ENCODE data around the gene ROM1.
A peak's percentile ranks its signal among the peaks of the same experiment; 100 is the strongest.

The ROM1 gene

GRCh38 chr11:62600367-62601121 lies 12.5 kb upstream of the ROM1 start:
- DNase-seq (ENCODE audit: insufficient read length, low spot score) (no peak), FAIRE-seq (no peak)
- TF ChIP-seq SPI1 (IDR thresholded peaks at IDR 0.05; ENCODE audit: low read depth, low read length): no peak
- no peak for TF ChIP-seq PAX5 (IDR thresholded peaks at IDR 0.05; ENCODE audit: insufficient read depth, low read length, severe bottlenecking)
- TF ChIP-seq POLR2A (IDR thresholded peaks at IDR 0.05; ENCODE audit: low read depth, low read length): peak; percentile 46; the same call in 1 of the 2 replicates
- TF ChIP-seq POLR2AphosphoS5 (IDR thresholded peaks at IDR 0.05; ENCODE audit: low read depth, low read length): no peak
- no peak for TF ChIP-seq TAF1 (IDR thresholded peaks at IDR 0.05; ENCODE audit: low read depth, low read length)
- TF ChIP-seq POU2F2 (IDR thresholded peaks at IDR 0.05; ENCODE audit: low read depth, low read length): no peak

GRCh38 chr11:62601122-62601371 lies 12.0 kb upstream of the ROM1 start:
- no peak; the same call in 1 of the 2 replicates for TF ChIP-seq POLR2AphosphoS5 (IDR thresholded peaks at IDR 0.05; ENCODE audit: low read depth, low read length)
- no peak for TF ChIP-seq PAX5 (IDR thresholded peaks at IDR 0.05; ENCODE audit: insufficient read depth, low read length, severe bottlenecking)
- no peak for TF ChIP-seq POLR2A (IDR thresholded peaks at IDR 0.05; ENCODE audit: low read depth, low read length)
- TF ChIP-seq SPI1 (IDR thresholded peaks at IDR 0.05; ENCODE audit: low read depth, low read length): no peak
- no peak for TF ChIP-seq POU2F2 (IDR thresholded peaks at IDR 0.05; ENCODE audit: low read depth, low read length)
- TF ChIP-seq TAF1 (IDR thresholded peaks at IDR 0.05; ENCODE audit: low read depth, low read length): no peak
- no peak for DNase-seq (ENCODE audit: insufficient read length, low spot score)
- peak; percentile 80 for FAIRE-seq

GRCh38 chr11:62601372-62602140 lies 11.5 kb upstream of the ROM1 start, which contains the start of gene MTA2:
MTA2 (minus strand) TSS chr11:62601865; CDS start chr11:62601450, 415 bp downstream.
- TF ChIP-seq POLR2AphosphoS5 (IDR thresholded peaks at IDR 0.05; ENCODE audit: low read depth, low read length) (peak; percentile 62), TAF1 (IDR thresholded peaks at IDR 0.05; ENCODE audit: low read depth, low read length) (0 out of 2 replicates have a peak, but pooled peaks have one; percentile 24), POU2F2 (IDR thresholded peaks at IDR 0.05; ENCODE audit: low read depth, low read length) (peak; percentile 98), POLR2A (IDR thresholded peaks at IDR 0.05; ENCODE audit: low read depth, low read length) (peak; percentile 50; the same call in 1 of the 2 replicates), PAX5 (IDR thresholded peaks at IDR 0.05; ENCODE audit: insufficient read depth, low read length, severe bottlenecking) (no peak), SPI1 (IDR thresholded peaks at IDR 0.05; ENCODE audit: low read depth, low read length) (no peak)

GRCh38 chr11:62602141-62603071 lies 10.7 kb upstream of the ROM1 start:
- DNase-seq (ENCODE audit: insufficient read length, low spot score) (no peak), FAIRE-seq (no peak)
- TF ChIP-seq PAX5 (IDR thresholded peaks at IDR 0.05; ENCODE audit: insufficient read depth, low read length, severe bottlenecking) (no peak), POLR2A (IDR thresholded peaks at IDR 0.05; ENCODE audit: low read depth, low read length) (no peak), SPI1 (IDR thresholded peaks at IDR 0.05; ENCODE audit: low read depth, low read length) (no peak), POLR2AphosphoS5 (IDR thresholded peaks at IDR 0.05; ENCODE audit: low read depth, low read length) (no peak), POU2F2 (IDR thresholded peaks at IDR 0.05; ENCODE audit: low read depth, low read length) (no peak), TAF1 (IDR thresholded peaks at IDR 0.05; ENCODE audit: low read depth, low read length) (no peak)

More at GRCh38 chr11:62601372-62602140, 11.5 kb upstream of the ROM1 start, which contains the start of gene MTA2:
- DNase-seq (ENCODE audit: insufficient read length, low spot score) (peak; percentile 98), FAIRE-seq (peak; percentile 98)

GRCh38 chr11:62603072-62603408 lies 10.0 kb upstream of the ROM1 start:
- TF ChIP-seq TAF1 (IDR thresholded peaks at IDR 0.05; ENCODE audit: low read depth, low read length) (no peak), POLR2A (IDR thresholded peaks at IDR 0.05; ENCODE audit: low read depth, low read length) (no peak), SPI1 (IDR thresholded peaks at IDR 0.05; ENCODE audit: low read depth, low read length) (no peak), PAX5 (IDR thresholded peaks at IDR 0.05; ENCODE audit: insufficient read depth, low read length, severe bottlenecking) (no peak), POLR2AphosphoS5 (IDR thresholded peaks at IDR 0.05; ENCODE audit: low read depth, low read length) (no peak), POU2F2 (IDR thresholded peaks at IDR 0.05; ENCODE audit: low read depth, low read length) (no peak)
- no peak for DNase-seq (ENCODE audit: insufficient read length, low spot score)
- FAIRE-seq: no peak

- DNase-seq (ENCODE audit: insufficient read length, low spot score) (no peak), FAIRE-seq (no peak)
- TF ChIP-seq TAF1 (IDR thresholded peaks at IDR 0.05; ENCODE audit: low read depth, low read length): no peak
- TF ChIP-seq POLR2A (IDR thresholded peaks at IDR 0.05; ENCODE audit: low read depth, low read length): no peak
- no peak for TF ChIP-seq PAX5 (IDR thresholded peaks at IDR 0.05; ENCODE audit: insufficient read depth, low read length, severe bottlenecking)
- no peak for TF ChIP-seq POLR2AphosphoS5 (IDR thresholded peaks at IDR 0.05; ENCODE audit: low read depth, low read length)
- TF ChIP-seq SPI1 (IDR thresholded peaks at IDR 0.05; ENCODE audit: low read depth, low read length): no peak
- TF ChIP-seq POU2F2 (IDR thresholded peaks at IDR 0.05; ENCODE audit: low read depth, low read length): no peak
These were observed 9.2 kb upstream of the ROM1 start for GRCh38 chr11:62603776-62604299.

- FAIRE-seq: no peak
- DNase-seq (ENCODE audit: insufficient read length, low spot score): no peak
- no peak for TF ChIP-seq POU2F2 (IDR thresholded peaks at IDR 0.05; ENCODE audit: low read depth, low read length)
- no peak for TF ChIP-seq POLR2A (IDR thresholded peaks at IDR 0.05; ENCODE audit: low read depth, low read length)
- no peak for TF ChIP-seq POLR2AphosphoS5 (IDR thresholded peaks at IDR 0.05; ENCODE audit: low read depth, low read length)
- no peak for TF ChIP-seq TAF1 (IDR thresholded peaks at IDR 0.05; ENCODE audit: low read depth, low read length)
- TF ChIP-seq SPI1 (IDR thresholded peaks at IDR 0.05; ENCODE audit: low read depth, low read length): no peak
- no peak for TF ChIP-seq PAX5 (IDR thresholded peaks at IDR 0.05; ENCODE audit: insufficient read depth, low read length, severe bottlenecking)
These were observed 8.5 kb upstream of the ROM1 start for GRCh38 chr11:62604460-62605120.

- FAIRE-seq: no peak
- TF ChIP-seq SPI1 (IDR thresholded peaks at IDR 0.05; ENCODE audit: low read depth, low read length): no peak
- no peak for TF ChIP-seq POLR2A (IDR thresholded peaks at IDR 0.05; ENCODE audit: low read depth, low read length)
- no peak for DNase-seq (ENCODE audit: insufficient read length, low spot score)
These were observed 7.6 kb upstream of the ROM1 start for GRCh38 chr11:62605467-62605866.
